Lower leg skin (tissue), 3 donors: ENCODE measurements around the gene DPH6.

ENCODE experiments used
- CTCF ChIP-seq, 3 donors: fragments of 450-650 bp; IDR thresholded peaks; one replicate each; pipeline ENCODE4 v1.5.1; 2016; ENCODE audit warnings: antibody characterized with exemption in 3 of 3, mild to moderate bottlenecking in 3 of 3, moderate library complexity in 2 of 3
- POLR2A ChIP-seq, 2 donors: fragments of 450-650 bp; IDR thresholded peaks; one replicate each; pipeline ENCODE4 v1.6.1; 2016 to 2017; ENCODE audit warnings: antibody characterized with exemption in 2 of 2, mild to moderate bottlenecking in 1 of 2, moderate library complexity in 1 of 2

- TF ChIP-seq CTCF (IDR thresholded peaks at IDR 0.05): no peak
- no peak for TF ChIP-seq POLR2A (IDR thresholded peaks at IDR 0.05)
Measured at GRCh38 chr15:35514759-35515158, 31.2 kb downstream of the DPH6 start.
